ENCODE data around the gene MRLN.

- no peak for TF ChIP-seq CTCF (conservative IDR thresholded peaks at IDR 0.05 in 1 of 2, IDR thresholded peaks at IDR 0.05 in 1 of 2; ENCODE audit: low read depth in 1 of 2, low read length in 2 of 2)
- no peak for TF ChIP-seq EZH2 (IDR thresholded peaks at IDR 0.05; ENCODE audit: low read length, missing control alignments)
Measured at GRCh38 chr10:59750155-59750945, 2.9 kb downstream of the MRLN start.

Measured in fibroblast of lung (primary cell).